ENCODE data around the gene HMOX2. TPM values are rescaled to one million over a fixed set of nuclear protein-coding genes. Genes with fewer than 3 reads are reported as not detected.
A peak's percentile ranks its signal among the peaks of the same experiment; 100 is the strongest.

Gene HMOX2
- total RNA-seq, 1 experiment from 2014 or later, result 72.6 TPM

DNA sequence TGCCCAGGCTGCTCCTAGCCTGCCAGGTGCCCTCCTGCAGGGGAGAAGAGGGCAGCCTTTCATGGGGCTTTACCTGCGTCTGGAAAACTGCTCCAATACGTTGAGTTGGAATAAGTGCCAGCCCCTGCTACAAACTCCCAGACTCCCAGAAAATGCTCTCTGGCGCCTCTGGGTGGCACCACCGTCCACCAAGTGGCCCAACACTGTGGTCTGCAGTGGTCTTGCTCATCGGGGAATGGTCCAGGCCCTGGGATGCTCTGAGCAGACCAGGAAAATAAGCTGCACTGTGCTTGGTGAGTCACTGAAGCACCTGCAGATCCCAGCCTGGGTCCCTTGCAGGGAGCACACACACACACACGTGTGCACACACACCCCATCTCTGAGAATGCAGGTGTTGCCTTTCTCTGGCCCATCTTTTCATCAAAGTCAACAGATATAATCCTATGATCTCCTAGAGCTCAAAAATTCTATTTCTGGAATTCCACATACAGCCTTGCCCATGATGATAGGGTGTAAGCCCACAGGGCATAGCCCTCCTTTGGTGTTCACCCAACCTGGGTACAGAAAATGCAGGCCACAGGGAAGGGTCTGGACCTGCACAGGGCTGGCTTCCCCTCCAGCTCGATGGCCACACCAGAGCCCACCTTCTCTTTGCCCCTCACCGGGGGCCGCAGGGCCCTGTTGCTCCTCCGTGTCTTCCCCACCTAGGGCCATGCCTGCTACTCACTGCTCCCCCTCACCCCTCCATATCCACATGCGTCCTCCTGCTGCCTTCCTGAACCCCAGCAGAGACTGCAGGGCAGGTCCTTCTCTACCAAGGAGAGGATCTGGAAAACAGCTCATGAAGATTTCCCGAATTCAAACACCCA is 41.8 kb downstream of the HMOX2 start:
- ChIA-PET POLR2A (no interaction called here), CTCF (no interaction called here)
- intact Hi-C loops (cut with micrococcal nuclease; ENCODE audit: unreplicated experiment) (loop anchor here (5.0 kb wide), 1 partner anchor 69 kb away; no protein-coding TSS in a partner anchor), in situ Hi-C loops (cut with HindIII; ENCODE audit: low pct_unique_long_range_greater_than_20kb, low sequenced_read_pairs) (no loop called here)
- Histone ChIP-seq H3K27ac (ENCODE audit: low read length) (no peak overlapping the region), H3K27me3 (ENCODE audit: control insufficient read depth, insufficient read depth, low read length) (no peaks in the 10 kb centered on the region), H3K4me3 (ENCODE audit: low read depth in 2 of 2, low read length in 2 of 2) (no peak overlapping the region), H3K36me3 (ENCODE audit: control insufficient read depth, insufficient read depth, low read length) (no peaks in the 10 kb centered on the region), H3K9me3 (ENCODE audit: control insufficient read depth, insufficient read depth, low read depth, low read length) (no peaks in the 10 kb centered on the region), H3K4me1 (ENCODE audit: control insufficient read depth, insufficient read depth, low read length) (no peaks in the 10 kb centered on the region)
- no TSS peak for BruUV-seq (replicated peaks)
- ATAC-seq (peak; percentile 73), DNase-seq (ENCODE audit: low read depth, low spot score) (no peak)
- TF ChIP-seq SIN3A (IDR thresholded peaks at IDR 0.05; ENCODE audit: borderline replicate concordance, insufficient read depth, low read depth, low read length), result no peak
- TF ChIP-seq REST (IDR thresholded peaks at IDR 0.05; ENCODE audit: insufficient read depth in 1 of 2, low read depth in 2 of 2, low read length in 1 of 2), result no peak
- TF ChIP-seq, protein P1, sequence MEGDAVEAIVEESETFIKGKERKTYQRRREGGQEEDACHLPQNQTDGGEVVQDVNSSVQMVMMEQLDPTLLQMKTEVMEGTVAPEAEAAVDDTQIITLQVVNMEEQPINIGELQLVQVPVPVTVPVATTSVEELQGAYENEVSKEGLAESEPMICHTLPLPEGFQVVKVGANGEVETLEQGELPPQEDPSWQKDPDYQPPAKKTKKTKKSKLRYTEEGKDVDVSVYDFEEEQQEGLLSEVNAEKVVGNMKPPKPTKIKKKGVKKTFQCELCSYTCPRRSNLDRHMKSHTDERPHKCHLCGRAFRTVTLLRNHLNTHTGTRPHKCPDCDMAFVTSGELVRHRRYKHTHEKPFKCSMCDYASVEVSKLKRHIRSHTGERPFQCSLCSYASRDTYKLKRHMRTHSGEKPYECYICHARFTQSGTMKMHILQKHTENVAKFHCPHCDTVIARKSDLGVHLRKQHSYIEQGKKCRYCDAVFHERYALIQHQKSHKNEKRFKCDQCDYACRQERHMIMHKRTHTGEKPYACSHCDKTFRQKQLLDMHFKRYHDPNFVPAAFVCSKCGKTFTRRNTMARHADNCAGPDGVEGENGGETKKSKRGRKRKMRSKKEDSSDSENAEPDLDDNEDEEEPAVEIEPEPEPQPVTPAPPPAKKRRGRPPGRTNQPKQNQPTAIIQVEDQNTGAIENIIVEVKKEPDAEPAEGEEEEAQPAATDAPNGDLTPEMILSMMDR (IDR thresholded peaks at IDR 0.05), result peak; percentile 86
- no peak for TF ChIP-seq TCF7L2 (IDR thresholded peaks at IDR 0.05; ENCODE audit: low read depth, low read length)
- TF ChIP-seq POLR2AphosphoS5 (IDR thresholded peaks at IDR 0.05; ENCODE audit: low read depth, low read length), result no peak

- POLR2A ChIA-PET, result no interaction called here
- no peaks in the 10 kb centered on the region for H3K27me3 ChIP-seq (ENCODE audit: control insufficient read depth, insufficient read depth, low read length)
- H3K36me3 ChIP-seq (ENCODE audit: control insufficient read depth, insufficient read depth, low read length), result no peaks in the 10 kb centered on the region
- CTCF ChIA-PET, result no interaction called here
- H3K9me3 ChIP-seq (ENCODE audit: control insufficient read depth, insufficient read depth, low read depth, low read length), result no peaks in the 10 kb centered on the region
- no peak overlapping the region for H3K27ac ChIP-seq (ENCODE audit: low read length)
- TF ChIP-seq REST (IDR thresholded peaks at IDR 0.05; ENCODE audit: insufficient read depth in 1 of 2, low read depth in 2 of 2, low read length in 1 of 2) (no peak), POLR2AphosphoS5 (IDR thresholded peaks at IDR 0.05; ENCODE audit: low read depth, low read length) (no peak), TCF7L2 (IDR thresholded peaks at IDR 0.05; ENCODE audit: low read depth, low read length) (no peak), SIN3A (IDR thresholded peaks at IDR 0.05; ENCODE audit: borderline replicate concordance, insufficient read depth, low read depth, low read length) (no peak)
- TF ChIP-seq, protein P1 (IDR thresholded peaks at IDR 0.05), result no peak
- BruUV-seq (replicated peaks), result no TSS peak
- ATAC-seq (no peak), DNase-seq (ENCODE audit: low read depth, low spot score) (no peak)
- H3K4me3 ChIP-seq (ENCODE audit: low read depth in 2 of 2, low read length in 2 of 2), result no peak overlapping the region
- in situ Hi-C loops (cut with HindIII; ENCODE audit: low pct_unique_long_range_greater_than_20kb, low sequenced_read_pairs) (no loop called here), intact Hi-C loops (cut with micrococcal nuclease; ENCODE audit: unreplicated experiment) (loop anchor here (5.0 kb wide), 1 partner anchor 68 kb away; no protein-coding TSS in a partner anchor)
- no peaks in the 10 kb centered on the region for H3K4me1 ChIP-seq (ENCODE audit: control insufficient read depth, insufficient read depth, low read length)
Measured at GRCh38 chr16:4519274-4520058, 43.3 kb downstream of the HMOX2 start.

All from Panc1 (cell line).